WTC11 (cell line): ENCODE data around the gene LSP1.

ENCODE experiments used
- ATF3 ChIP-seq: sonication (generic); formaldehyde crosslinking; conservative IDR thresholded peaks from 2 replicates; pipeline ENCODE4 v1.8.1; 2022; ENCODE audit warnings: mild to moderate bottlenecking, missing genetic modification reagents
- CTCF ChIP-seq: fragments of 200-600 bp; IDR thresholded peaks from 2 replicates; pipeline ENCODE4 v1.8.0; 2022; ENCODE audit warnings: antibody characterized with exemption
- MAX ChIP-seq: sonication (generic); formaldehyde crosslinking; IDR thresholded peaks from 2 replicates; pipeline ENCODE4 v1.8.0; 2022; ENCODE audit warnings: mild to moderate bottlenecking, missing genetic modification reagents

GRCh38 chr11:1847006-1847735, 5.7 kb upstream of the LSP1 start:
- TF ChIP-seq CTCF, result no peak
- TF ChIP-seq MAX (CRISPR knock-in tag), result no peak
- no peak for TF ChIP-seq ATF3 (CRISPR knock-in tag)
